Right cardiac atrium (tissue), 5 donors: ENCODE data around the gene PRKCH. TPM values are rescaled to one million over a fixed set of nuclear protein-coding genes. Genes with fewer than 3 reads are reported as not detected.

Source experiments
- ATAC-seq, 2 donors: fragments of 200-7000 bp; cut with Tn5 transposase; one replicate each; pipeline versions ENCODE4 v1.8.0 to v1.9.1; 2020; ENCODE audit warnings: moderate library complexity in 2 of 2, mild to moderate bottlenecking in 1 of 2
- DNase-seq, 3 donors: peaks; one replicate each; pipeline ENCODE4 v3.0.0-alpha.2; 2020
- H3K27ac ChIP-seq: one replicate; pipeline ENCODE4 v1.5.1; 2013; ENCODE audit warnings: mild to moderate bottlenecking, low read length, control low read depth, moderate library complexity
- H3K27me3 ChIP-seq: one replicate; pipeline ENCODE4 v1.6.1; 2013; ENCODE audit not compliant: control insufficient read depth, insufficient read depth
- H3K4me1 ChIP-seq: one replicate; pipeline ENCODE4 v1.6.1; 2013; ENCODE audit warnings: low read length; ENCODE audit not compliant: control insufficient read depth, insufficient read depth
- H3K4me3 ChIP-seq: one replicate; pipeline ENCODE4 v1.5.1; 2013; ENCODE audit warnings: low read length, control low read depth
- H3K9me3 ChIP-seq: one replicate; pipeline ENCODE4 v1.6.1; 2013; ENCODE audit warnings: low read length; ENCODE audit not compliant: control insufficient read depth
- WGBS: extraction: QIAGEN DNeasy Blood & Tissue Kit; methylation state at CpG from one replicate; pipeline ENCODE4 v1.1.7; 2013; 5-methylcytosine and 5-hydroxymethylcytosine counted together
- intact Hi-C, 4 donors: fragments of 100-400 bp; cut with DNase I; formaldehyde crosslinking; loops; one replicate each; pipeline versions ENCODE4 v1.11.0 to v1.14.0; 2022 to 2023
- polyA plus RNA-seq: library from polyadenylated mRNA; stranded (reverse); fragments of 200-250 nt; gene quantifications from one replicate; pipeline ENCODE4 v1.2.3, GENCODE V29; 2013
- total RNA-seq, 4 donors: library from RNA; stranded (reverse); fragmentation: NEBNext Ultra II Directional; extraction: Animal tissue kit (Norgen Biotek cat#: 25700); gene quantifications; one replicate each; pipeline ENCODE4 v1.2.1, GENCODE V29; 2021
- donor health status: healthy with polysubstance abuse.
- donor health status: DM: no; HTN: yes; CAD: no.
- donor health status: DM: no; HTN: no; CAD: no.
- donor health status: DM: no; HTN: yes; CAD: no; lungs with severe emphysema.
- donor health status: DM: yes; HTN: yes; CAD: no.

The PRKCH gene
- total and polyA plus RNA-seq, 5 donors: 11.9 to 31.3 (median 26.6) TPM

DNA sequence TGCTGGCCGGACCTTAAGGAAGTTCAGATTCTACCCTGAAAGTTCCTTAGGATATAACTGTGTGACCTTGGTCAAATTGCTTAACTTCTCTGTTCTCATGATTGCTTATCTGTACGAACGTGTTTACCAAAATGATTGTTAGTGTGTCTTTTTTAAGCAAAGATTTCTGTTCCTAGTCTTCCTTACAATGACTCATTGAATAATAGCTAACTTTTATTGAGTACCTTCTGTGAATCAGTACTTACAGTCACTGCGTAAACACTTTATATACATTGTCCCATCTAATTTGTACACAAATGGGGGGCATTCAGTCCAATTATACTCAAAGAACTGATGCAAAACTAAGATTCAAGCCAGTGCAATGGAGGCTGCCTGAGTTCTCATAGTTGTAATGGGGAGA, 36.0 kb upstream of the PRKCH start:
- no peak for DNase-seq
- no peak for ATAC-seq
- Histone ChIP-seq H3K27me3 (no peaks in the 10 kb centered on the region), H3K4me1 (no peaks in the 10 kb centered on the region), H3K4me3 (no peak overlapping the region), H3K9me3 (no peaks in the 10 kb centered on the region), H3K27ac (no peak overlapping the region)
- 75% methylated on average over 4 of the region's 4 CpGs for WGBS
- intact Hi-C loops: no loop called here

DNA sequence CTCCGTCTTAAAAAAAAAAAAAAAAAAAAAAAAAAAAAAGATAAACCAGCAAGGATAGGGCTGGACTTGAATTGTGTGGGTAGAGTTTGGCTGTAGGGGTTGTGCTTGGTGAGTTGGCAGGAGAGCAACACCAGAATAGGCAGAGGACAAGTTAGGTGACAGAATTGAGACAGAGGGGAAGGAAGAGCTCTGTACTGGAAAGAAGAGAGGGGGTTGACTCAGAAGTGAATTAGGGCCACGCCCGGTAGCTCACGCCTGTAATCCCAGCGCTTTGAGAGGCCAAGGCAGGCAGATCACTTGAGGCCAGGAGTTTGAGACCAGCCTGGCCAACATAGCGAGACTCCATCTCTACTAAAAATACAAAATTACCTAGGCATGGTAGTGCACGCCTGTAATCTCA, 34.2 kb upstream of the PRKCH start:
- Histone ChIP-seq H3K27me3 (no peaks in the 10 kb centered on the region), H3K4me1 (no peaks in the 10 kb centered on the region), H3K4me3 (no peak overlapping the region), H3K27ac (no peak overlapping the region), H3K9me3 (no peaks in the 10 kb centered on the region)
- DNase-seq (no peak), ATAC-seq (peak in 1 of 2 donors; percentile 15)
- WGBS: 85% methylated on average over 7 of the region's 7 CpGs
- intact Hi-C loops: no loop called here

DNA sequence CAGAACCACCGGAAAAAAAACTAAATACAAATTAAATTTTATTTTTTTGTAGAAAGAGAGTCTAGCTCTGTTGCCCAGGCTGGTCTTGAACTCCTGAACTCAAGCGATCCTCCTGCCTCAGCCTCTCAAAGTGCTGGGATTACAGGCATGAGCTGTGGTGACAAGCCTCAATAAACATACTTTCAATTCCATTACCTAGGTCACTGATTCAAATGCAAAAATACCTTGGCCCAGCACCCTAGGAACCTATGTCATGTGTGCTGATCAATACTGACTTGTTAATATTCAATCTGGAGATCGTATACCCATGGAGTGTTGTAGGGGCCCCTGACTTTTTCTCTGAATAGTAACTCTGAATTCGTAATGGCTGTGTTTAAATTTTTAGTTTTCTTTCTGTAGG, 33.2 kb upstream of the PRKCH start:
- 85% methylated on average over 4 of the region's 4 CpGs for WGBS
- Histone ChIP-seq H3K4me1 (no peaks in the 10 kb centered on the region), H3K4me3 (no peak overlapping the region), H3K9me3 (no peaks in the 10 kb centered on the region), H3K27me3 (no peaks in the 10 kb centered on the region), H3K27ac (no peak overlapping the region)
- intact Hi-C loops: no loop called here
- DNase-seq (no peak), ATAC-seq (no peak)

DNA sequence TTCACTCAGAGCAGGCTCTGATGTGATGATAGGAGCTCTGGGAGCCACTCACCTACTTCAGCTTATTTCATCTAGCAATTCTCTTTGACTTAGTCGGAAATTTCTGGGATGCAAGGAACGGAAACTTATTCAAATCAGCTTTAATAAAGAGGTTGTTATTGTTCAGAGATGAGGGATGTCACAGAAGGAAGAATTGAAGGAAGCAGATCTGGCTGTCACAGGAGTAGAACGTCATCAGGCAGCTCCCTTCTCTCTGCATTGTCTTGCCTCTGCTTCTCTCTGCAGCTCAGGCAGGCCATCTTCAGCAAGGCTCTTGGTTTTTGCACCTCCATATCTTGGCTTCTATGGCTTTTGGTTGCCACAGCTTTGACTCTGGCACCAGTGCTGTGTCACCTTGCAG, 32.7 kb upstream of the PRKCH start:
- no peak for ATAC-seq
- intact Hi-C loops: no loop called here
- Histone ChIP-seq H3K4me3 (no peak overlapping the region), H3K27ac (no peak overlapping the region), H3K9me3 (no peaks in the 10 kb centered on the region), H3K4me1 (no peaks in the 10 kb centered on the region), H3K27me3 (no peaks in the 10 kb centered on the region)
- no peak for DNase-seq
- 62% methylated on average over 3 of the region's 3 CpGs for WGBS

DNA sequence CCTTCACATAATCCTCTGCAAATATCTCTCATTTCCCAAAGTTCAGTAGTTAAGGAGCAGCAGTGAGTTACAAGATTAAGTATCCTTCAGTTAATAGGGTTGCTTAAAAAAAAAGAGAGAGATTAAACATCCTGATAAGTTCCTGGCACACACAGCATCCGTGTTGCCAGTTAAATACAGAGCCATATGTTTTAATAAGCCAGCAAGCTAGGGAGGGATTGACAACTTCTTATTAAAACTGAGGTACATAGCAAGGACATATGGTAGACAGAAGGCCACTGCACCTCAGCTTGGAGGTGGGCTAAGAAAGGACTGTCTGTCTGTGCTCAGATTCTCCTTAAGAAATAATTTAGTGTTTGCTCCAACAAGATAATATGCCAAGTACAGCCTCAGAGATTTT, 30.7 kb upstream of the PRKCH start:
- no peak overlapping the region for H3K27ac ChIP-seq
- no peaks in the 10 kb centered on the region for H3K9me3 ChIP-seq
- no peak for ATAC-seq
- DNase-seq: no peak
- 44% methylated on average over 1 of the region's 1 CpG for WGBS
- H3K4me3 ChIP-seq: no peak overlapping the region
- H3K27me3 ChIP-seq: no peaks in the 10 kb centered on the region
- no peaks in the 10 kb centered on the region for H3K4me1 ChIP-seq
- intact Hi-C loops: loop anchor here in 3 of 4 donors (10.0 kb wide), 2 partner anchors 164 to 544 kb away; no protein-coding TSS in a partner anchor

DNA sequence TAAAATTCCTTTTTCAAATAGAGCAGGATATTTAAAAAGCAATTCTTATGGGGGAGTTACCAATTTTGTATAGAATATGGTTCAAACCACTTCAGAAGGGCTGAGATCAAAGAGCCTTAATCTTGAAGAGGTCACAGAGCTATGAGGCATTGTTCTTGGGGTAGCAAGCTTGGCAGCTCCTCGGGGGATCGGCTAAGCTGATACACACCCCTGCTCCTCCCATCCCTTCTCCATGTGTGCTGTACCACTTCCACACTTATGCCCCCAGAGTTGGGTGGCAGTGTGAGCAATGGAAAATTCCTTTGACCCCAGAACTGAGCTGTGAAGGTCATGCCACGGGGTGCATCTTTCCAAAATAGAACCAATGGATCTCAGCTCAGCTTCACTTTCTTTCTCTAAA, 25.2 kb upstream of the PRKCH start:
- peak; percentile 49 to 63 for ATAC-seq
- no peaks in the 10 kb centered on the region for H3K4me1 ChIP-seq
- intact Hi-C loops: loop anchor here in 3 of 4 donors (5.0 to 10.0 kb wide), 3 partner anchors 159 to 541 kb away; no protein-coding TSS in a partner anchor
- no peaks in the 10 kb centered on the region for H3K27me3 ChIP-seq
- H3K4me3 ChIP-seq: no peak overlapping the region
- no peak overlapping the region for H3K27ac ChIP-seq
- no peak for DNase-seq
- WGBS: 39% methylated on average over 3 of the region's 3 CpGs
- no peaks in the 10 kb centered on the region for H3K9me3 ChIP-seq

DNA sequence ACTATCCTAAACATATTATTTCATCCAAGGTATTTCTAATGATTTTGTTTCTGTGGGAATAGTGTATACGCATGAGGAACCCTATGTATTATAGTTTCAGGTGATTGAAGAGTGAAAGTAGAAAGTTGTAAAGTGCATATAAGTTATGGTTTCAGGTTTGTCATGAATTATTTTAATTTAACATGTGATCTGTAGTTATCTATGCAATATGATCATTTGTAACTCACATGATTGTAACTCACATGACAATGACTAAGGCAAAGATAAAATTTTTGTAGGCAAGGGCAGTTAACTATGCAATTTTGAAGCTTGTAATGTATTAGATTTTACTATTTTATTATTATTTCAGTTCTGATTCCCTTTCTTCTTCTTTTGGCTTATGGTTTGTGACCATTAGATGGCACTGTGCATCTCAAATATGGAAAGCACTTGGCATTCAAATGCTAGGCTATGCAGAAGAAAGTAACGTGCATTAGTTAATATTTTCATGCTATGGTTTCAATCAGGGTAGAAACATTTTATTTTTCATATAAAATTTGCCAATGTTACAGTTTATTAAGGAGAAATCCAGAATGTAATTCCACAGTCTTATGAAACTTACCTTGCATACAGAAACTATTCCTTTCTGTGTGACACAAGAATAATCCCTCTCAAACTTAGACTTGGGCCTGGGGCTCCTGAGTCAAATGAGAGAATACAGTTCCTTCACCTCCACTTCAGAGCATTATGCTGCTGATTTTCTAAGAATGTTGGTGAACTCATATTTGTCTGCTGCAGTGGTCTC, 24.5 kb upstream of the PRKCH start:
- ATAC-seq (no peak), DNase-seq (no peak)
- 36% methylated on average over 2 of the region's 2 CpGs for WGBS
- Histone ChIP-seq H3K27me3 (no peaks in the 10 kb centered on the region), H3K4me1 (no peaks in the 10 kb centered on the region), H3K27ac (no peak overlapping the region), H3K4me3 (no peak overlapping the region), H3K9me3 (no peaks in the 10 kb centered on the region)
- intact Hi-C loops: loop anchor here in 3 of 4 donors (5.0 to 10.0 kb wide), 3 partner anchors 158 to 540 kb away; no protein-coding TSS in a partner anchor

DNA sequence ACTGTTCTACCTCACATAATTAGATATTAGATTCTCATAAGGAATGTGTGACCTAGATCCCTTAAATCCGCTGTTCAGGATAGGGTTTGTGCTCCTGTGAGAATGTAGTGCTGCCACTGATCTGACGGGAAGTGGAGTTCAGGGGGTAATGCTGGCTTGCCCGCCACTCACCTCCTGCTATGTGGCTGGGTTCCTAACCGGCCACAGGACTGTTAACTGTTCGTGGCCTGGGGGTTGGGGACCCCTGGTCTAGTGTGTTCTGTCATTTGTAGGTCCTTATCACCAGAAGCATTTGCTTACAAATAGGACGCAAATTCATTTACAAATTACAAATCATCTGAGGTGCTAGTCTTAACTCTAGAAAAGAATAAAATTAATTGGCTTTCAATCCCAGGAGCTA, 23.8 kb upstream of the PRKCH start:
- Histone ChIP-seq H3K27me3 (no peaks in the 10 kb centered on the region), H3K4me1 (no peaks in the 10 kb centered on the region), H3K27ac (no peak overlapping the region), H3K9me3 (no peaks in the 10 kb centered on the region), H3K4me3 (no peak overlapping the region)
- DNase-seq (no peak), ATAC-seq (no peak)
- WGBS: 70% methylated on average over 6 of the region's 6 CpGs
- intact Hi-C loops: loop anchor here in 3 of 4 donors (5.0 to 10.0 kb wide), 3 partner anchors 157 to 540 kb away; no protein-coding TSS in a partner anchor

DNA sequence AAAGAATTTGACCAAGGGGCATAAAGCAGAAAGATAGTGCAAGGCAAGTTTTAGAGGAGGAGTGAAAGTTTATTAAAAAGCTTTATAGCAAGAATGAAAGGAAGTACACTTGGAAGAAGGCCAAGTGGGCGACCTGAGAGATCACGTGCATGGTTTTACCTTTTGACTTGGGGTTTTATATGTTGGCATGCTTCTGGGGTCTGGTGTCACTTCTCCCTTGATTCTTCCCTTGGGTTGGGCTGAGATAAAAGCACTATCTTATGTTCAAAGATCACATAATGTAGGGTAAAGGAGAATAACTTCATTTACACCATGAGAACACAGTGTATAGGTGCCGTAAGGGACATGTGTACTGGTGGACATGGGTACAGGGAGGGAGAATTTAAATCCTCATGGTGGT, 22.6 kb upstream of the PRKCH start:
- H3K4me3 ChIP-seq: no peak overlapping the region
- intact Hi-C loops: loop anchor here in 3 of 4 donors (5.0 to 10.0 kb wide), 3 partner anchors 156 to 538 kb away; no protein-coding TSS in a partner anchor
- 58% methylated on average over 3 of the region's 3 CpGs for WGBS
- no peaks in the 10 kb centered on the region for H3K9me3 ChIP-seq
- H3K4me1 ChIP-seq: no peaks in the 10 kb centered on the region
- no peaks in the 10 kb centered on the region for H3K27me3 ChIP-seq
- DNase-seq (no peak), ATAC-seq (no peak)
- no peak overlapping the region for H3K27ac ChIP-seq

DNA sequence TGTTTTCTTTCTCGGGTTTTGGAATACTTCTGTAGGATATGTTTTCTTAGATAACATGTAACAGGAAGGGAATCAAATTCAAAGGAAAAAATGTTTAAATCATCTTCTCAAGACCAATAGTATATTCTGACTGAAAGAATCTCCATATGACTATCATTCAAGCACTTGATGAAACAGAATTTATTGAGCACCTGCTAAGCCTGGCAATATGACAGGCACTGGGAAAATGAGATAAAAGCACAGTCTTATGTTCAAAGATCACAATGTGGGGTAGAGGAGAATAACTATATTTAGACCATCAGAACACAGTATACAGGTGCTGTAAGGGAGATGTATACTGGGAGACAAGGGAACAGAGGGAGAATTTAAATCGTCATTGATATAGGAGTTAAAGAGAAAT, 21.2 kb upstream of the PRKCH start:
- no peak for DNase-seq
- WGBS: 42% methylated on average over 2 of the region's 2 CpGs
- no peak for ATAC-seq
- Histone ChIP-seq H3K27me3 (no peaks in the 10 kb centered on the region), H3K4me1 (no peaks in the 10 kb centered on the region), H3K9me3 (no peaks in the 10 kb centered on the region), H3K4me3 (no peak overlapping the region), H3K27ac (no peak overlapping the region)
- intact Hi-C loops: no loop called here

DNA sequence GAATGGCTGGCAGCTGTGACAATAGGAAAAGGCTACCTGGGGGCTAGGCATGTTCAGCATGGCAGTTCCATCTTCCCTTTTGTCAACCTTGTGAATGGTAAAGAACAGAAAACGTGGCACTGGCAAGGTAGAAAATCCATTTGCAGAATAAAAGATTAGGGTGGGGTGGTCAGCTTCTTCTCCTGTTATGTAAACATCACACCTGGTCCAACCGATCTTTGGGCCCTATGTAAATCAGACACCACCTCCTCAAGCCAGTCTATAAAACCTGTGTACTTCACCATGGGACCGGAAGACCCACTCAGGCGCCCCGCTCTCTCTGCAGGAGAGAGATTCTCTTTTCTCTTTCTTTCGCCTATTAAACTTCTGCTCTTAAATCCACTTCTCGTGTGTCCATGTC, 20.6 kb upstream of the PRKCH start:
- ATAC-seq (no peak), DNase-seq (no peak)
- H3K27me3 ChIP-seq: no peaks in the 10 kb centered on the region
- no peak overlapping the region for H3K27ac ChIP-seq
- no peaks in the 10 kb centered on the region for H3K4me1 ChIP-seq
- WGBS: 87% methylated on average over 7 of the region's 7 CpGs
- no peak overlapping the region for H3K4me3 ChIP-seq
- intact Hi-C loops: no loop called here
- H3K9me3 ChIP-seq: no peaks in the 10 kb centered on the region
